Activated CD4-positive, alpha-beta T cell treated with anti-CD3 and anti-CD28 coated beads for 1 hour (primary cell): ENCODE data around the gene BAHD1.

Source experiments
- DNase-seq: peaks from one replicate; pipeline ENCODE4 v3.0.0-alpha.2; 2020

Gene BAHD1

DNA sequence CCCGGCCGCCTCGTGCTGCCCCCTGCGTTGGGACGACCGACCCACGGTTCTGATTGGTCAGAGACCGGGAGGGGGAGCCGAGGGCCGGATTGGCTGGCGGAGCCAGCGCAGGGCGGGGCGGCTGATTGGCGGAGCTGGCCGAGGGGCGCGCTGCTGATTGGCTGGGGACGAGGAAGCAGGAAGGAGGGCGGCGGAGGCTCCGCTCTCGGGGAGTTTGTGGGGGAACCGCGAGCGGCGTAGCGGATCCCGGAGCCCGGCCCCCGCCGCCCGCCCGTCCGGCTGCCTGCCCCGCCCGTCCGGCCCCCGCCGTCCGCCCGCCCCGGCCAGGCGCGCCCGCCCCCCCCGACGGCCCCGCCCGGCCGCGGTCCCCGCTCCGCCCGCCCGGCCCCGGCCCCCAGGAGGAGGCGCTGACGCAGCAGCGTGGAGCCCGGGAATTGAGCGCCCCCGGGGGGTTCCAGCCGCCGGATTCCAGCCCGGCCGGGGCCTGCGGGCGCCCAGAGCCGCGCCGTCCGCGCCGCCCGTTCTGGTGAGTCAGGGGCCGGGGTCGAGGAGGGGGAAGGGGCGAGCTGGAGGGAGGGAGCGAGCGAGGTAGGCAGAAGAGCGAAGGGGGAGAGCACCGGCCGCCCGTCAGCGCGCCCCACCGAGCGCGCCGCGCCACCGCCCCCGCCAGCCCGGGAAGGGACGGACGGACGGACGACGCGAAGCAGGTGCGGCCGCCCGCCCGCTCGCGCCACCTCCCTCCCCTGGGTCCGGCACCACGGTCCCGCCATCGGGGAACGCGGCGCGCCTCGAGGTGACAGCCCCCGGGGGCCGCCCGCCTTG is at the start of gene BAHD1:
Gene BAHD1, plus strand, starts transcription at position 211 of the 822 bp plus-strand sequence. CDS start 17,512 bp downstream, outside the sequence.
- DNase-seq: peak; percentile 92

GRCh38 chr15:40392986-40393948 is 47.5 kb upstream of the BAHD1 start:
- no peak for DNase-seq

GRCh38 chr15:40397688-40398412 is 42.9 kb upstream of the BAHD1 start:
- no peak for DNase-seq

DNA sequence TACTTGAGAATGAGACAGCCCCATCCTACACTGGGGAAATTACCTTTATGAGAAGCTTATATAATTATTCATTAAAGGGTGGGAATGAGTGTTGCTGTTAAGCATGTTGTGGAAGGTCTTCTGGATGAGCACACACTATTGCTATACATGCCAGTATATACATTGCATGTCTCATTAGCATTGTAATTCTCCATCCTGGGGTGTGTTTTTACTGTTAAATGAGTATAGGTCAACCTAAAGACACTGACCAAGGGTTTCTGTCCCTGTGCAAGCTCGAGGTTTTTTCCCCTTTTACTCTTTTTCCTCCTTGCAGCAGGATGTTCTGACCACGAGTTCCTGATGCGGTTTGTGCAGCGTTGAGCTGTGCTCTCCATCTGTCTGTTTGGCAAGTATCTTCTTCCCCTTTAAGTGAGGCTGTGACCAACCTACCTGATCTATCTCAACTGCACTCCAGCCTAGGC is 42.3 kb upstream of the BAHD1 start:
- no peak for DNase-seq

DNA sequence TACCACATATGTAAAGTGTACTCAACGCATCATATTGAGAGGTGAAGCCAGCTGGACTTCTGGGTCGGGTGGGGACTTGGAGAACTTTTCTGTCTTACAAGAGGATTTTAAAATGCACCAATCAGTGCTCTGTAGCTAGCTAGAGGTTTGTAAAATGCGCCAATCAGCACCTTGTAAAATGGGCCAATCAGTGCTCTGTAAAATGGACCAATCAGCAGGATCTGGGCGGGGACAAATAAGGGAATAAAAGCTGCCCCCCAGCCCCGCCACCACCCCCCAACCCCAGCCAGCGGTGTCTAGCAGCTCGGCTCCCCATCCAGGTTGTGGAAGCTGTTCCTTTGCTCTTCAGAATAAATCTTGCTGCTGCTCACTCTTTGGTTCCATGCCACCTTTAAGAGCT is 41.4 kb upstream of the BAHD1 start:
- DNase-seq: no peak

DNA sequence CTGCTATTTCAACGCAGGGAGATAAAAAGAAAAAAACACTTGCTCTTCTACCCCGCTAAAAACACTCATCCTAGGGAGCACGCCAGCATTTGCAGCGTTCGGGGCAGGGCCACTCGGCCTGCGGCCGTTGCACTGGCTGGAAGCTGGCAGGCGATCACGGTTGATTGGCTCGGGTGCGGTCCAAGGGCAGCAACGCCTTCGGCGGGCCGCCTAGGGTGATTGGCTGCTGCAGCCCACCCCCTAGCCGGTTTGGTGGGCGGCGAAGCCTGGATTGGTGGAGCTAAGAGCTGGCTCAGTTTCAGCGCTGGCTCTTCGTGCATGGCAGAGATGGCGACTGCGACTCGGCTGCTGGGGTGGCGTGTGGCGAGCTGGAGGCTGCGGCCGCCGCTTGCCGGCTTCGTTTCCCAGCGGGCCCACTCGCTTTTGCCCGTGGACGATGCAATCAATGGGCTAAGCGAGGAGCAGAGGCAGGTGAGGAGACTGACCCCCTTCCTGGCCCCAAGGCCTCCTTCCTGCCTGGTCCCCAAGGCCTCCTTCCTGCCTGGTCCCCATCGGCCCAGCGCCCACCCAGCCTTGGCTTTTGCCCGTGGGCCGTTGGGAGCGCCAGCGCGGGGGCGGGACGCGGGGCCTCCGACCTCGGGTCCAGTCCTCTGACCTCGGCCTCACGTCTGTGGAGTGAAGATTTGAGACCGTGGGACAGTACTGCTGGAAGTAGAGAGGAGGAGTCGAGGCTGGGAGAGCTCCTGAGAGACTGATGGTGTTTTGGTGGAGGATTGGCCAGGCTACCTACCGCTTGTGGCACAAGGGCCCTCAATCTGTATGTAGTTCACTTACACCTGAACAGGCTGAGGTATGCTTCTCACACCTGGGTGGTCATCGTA is 35.0 kb upstream of the BAHD1 start, which contains the start of gene IVD:
Gene IVD, plus strand, starts transcription at position 295 of the 881 bp plus-strand sequence. Its CDS starts 33 bp downstream, at position 328.
- DNase-seq: peak; percentile 77

DNA sequence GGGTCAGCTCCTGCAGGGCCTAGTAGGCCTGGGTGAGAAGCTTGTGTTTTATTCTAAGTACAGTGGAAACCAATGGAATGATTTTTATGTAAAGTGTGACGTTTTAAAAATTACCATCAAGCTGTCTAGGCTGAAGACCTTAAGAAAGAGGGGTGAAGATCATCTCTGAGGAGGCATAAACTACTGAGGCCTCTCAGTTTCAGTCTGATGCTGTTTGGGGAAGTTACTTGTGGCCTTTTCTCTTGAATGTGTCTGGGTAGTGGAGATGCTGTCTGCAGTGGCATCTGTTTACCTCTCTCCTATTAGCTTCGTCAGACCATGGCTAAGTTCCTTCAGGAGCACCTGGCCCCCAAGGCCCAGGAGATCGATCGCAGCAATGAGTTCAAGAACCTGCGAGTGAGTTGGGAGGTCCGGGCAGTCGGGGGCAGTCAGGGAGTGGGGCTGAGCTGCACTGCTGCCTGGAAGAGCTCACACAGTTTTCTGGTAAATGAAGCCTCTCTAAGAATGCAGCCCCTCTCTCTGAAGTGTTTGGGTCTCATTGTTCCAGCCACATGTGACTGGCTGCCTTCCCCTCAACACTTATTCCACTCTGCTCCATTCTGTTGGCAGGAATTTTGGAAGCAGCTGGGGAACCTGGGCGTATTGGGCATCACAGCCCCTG is 33.3 kb upstream of the BAHD1 start:
- DNase-seq: no peak

DNA sequence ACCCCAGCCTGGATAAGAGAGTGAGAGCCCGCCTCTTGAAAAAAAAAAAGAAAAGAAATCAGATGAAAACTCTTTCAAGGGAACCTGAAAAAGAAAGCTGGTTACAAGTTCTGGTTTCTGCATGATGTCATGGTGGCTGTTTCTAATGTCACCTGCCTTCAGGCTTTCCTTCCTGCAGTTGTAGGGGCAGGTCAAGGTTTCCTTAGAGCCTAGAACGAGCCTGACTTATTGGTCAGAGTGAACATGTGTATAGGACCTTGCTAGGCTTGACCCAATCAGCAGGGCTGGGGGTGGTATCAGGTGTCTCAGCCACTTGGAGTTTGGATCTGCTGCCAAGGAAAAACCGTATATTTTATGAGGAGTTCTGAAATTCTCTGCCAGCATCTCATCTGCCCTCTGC is 31.4 kb upstream of the BAHD1 start:
- no peak for DNase-seq

DNA sequence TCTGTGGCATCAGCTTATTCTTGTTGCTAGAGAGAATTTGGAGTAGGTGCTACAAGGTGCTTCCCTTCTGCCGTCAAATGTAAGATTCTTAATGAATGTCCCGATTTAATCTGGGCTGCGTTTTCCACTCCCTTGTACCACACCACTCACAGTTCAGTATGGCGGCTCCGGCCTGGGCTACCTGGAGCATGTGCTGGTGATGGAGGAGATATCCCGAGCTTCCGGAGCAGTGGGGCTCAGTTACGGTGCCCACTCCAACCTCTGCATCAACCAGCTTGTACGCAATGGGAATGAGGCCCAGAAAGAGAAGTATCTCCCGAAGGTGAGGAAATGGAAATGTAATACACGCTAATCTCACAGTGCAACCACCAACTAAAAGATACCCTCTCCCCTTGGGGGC is 30.3 kb upstream of the BAHD1 start:
- DNase-seq: no peak

- no peak for DNase-seq
These were observed 28.5 kb upstream of the BAHD1 start for GRCh38 chr15:40412095-40412759.

DNA sequence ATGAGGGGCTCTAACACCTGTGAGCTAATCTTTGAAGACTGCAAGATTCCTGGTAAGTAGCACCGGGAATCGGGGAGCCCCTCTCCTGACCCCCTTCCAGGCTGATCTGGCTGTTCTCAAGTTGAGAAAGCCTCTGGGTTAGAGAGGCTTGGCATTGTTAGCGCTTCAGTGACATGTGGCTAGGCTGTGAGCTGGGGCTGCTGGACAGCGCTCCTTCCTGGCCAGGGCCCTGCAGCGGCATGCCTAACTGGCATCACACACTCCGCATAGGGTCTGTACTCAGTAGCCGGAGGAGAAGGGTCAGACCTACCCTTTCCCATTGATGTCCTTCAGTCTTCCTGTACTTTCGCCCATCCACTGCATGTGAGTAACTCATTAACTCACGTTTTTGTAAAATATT is 27.7 kb upstream of the BAHD1 start:
- DNase-seq: no peak

GRCh38 chr15:40414816-40415215 is 25.9 kb upstream of the BAHD1 start:
- no peak for DNase-seq

DNA sequence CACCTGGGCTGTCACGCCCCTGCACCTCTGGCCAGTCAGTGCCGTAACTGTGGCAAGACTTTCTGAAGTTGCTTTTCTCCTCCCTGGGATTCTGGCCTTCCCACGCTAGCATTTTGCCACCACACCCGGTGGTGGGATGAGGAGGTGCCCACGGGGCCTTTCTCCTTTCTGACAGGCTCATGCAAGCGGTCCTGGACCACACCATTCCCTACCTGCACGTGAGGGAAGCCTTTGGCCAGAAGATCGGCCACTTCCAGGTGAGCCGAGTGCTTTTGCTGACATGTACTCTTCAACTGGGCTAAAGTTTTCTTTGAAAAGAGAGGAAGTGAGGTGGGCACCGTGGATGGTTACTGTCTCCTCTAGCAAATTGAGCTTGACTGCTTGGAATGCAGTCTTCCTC is 25.5 kb upstream of the BAHD1 start:
- DNase-seq: no peak

DNA sequence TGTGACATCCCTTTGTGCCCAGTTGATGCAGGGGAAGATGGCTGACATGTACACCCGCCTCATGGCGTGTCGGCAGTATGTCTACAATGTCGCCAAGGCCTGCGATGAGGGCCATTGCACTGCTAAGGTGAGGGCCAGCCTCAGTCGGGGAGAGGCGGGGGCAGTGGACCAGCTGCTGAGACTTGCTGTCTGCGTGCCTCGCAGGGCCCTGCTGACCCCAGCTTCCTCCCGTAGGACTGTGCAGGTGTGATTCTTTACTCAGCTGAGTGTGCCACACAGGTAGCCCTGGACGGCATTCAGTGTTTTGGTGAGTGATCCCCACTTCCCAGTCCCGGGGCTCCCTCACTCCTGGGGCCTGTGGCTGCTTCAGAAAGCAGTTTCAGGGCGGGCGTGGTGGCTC is 24.7 kb upstream of the BAHD1 start:
- no peak for DNase-seq

DNA sequence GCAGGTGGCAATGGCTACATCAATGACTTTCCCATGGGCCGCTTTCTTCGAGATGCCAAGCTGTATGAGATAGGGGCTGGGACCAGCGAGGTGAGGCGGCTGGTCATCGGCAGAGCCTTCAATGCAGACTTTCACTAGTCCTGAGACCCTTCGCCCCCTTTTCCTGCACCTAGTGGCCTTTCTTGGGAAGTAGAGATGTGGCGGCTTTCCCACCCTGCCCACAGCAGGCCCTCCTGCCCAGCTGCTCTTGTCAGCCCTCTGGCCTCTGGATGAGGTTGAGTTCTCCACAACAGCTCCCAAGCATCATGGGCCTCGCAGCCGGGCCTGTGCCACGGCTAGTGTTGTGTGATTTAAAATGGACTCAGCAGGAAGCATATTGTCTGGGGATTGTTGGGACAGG is 22.6 kb upstream of the BAHD1 start:
- no peak for DNase-seq

DNA sequence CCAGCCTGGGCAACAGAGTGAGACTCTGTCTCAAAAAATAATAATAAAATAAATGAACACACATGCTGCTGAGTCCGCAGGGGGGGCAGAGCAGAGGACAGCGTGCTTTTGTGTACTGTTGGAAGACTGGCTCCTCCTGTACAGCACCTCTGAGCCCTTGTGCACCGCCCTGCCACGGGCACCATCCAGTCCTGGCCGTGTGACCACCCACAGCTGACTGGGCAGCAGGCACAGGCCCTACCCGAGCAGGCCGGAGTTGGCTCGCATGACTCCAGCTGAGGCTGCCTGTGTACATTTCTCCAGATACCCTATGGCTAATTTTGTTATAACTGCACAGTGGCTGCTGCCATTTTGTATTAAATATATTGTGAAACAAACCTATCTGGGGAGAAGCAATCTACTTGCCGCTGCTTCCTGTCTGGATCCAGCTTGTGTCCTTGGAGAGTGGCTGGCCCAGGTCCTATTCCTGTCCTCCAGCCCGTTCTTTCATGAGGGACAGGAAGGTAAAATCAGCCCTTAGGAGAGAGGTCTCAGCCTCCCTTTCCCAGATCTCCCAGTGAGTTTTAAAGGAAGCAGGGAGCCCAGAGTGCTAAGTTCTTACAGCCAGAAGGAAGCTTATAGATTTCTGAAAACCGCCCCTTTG is 20.6 kb upstream of the BAHD1 start:
- DNase-seq: no peak

- DNase-seq: no peak
These were observed 20.0 kb upstream of the BAHD1 start for GRCh38 chr15:40420793-40421192.

DNA sequence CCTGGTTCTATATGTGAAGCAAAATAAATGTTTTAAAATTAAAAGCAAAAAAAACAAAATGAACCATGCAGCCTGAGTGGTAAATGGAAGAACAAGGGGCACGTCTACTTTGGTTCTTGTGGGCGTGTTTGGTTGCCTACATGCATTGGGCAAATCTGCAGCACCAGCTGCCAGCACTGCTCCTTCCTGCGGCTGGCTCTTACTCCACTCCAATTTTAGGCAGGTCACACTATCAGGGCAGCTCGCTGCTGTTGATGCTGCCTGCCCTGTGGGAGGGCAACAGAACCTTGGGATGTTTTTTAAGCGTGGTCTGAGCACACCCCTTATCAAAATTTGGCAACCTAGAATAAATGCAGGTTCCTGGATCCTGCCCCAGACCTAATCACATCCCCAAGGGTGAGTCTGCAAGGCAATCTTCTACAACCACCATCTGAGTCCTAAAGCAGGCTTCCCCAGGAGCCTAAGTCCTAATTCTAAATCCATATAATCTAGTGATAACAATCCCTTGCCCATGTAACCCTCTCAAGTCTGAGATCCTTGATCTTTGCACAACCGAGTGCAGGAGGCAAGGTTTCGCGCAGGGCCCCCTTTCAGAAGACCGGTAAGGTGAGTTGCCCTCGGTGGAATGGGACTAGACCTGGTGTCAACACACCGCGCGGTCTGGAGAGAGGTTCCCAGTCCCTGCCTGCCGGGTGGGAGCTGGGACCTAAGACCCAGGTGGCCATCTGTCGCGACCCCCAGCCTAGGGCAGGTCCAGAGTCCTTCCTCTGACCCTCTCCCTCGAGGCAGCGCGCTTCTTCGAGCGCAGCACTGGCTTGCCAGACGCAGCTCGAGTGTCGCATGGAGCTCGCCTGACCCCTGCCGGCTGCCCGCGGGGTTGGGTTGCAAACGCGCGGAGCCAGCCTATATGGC is 19.3 kb upstream of the BAHD1 start:
- DNase-seq: peak; percentile 72
